HG02973 (cell line): ENCODE results near the gene CHST6.
A peak's percentile ranks its signal among the peaks of the same experiment; 100 is the strongest.
"Not testable (repeated sequence)": the region's sequence is repeated elsewhere in the genome, so short reads cannot be mapped to it uniquely, and the experiment has no call there.

Experiments
- ATAC-seq: cut with Tn5 transposase; IDR thresholded peaks from one replicate; pipeline ENCODE4 v1.9.1; 2021; ENCODE audit warnings: moderate library complexity; ENCODE audit not compliant: unreplicated experiment

Gene CHST6

GRCh38 chr16:75452464-75453190, 42.6 kb downstream of the CHST6 start:
- ATAC-seq: no peak

GRCh38 chr16:75446416-75446815, 48.8 kb downstream of the CHST6 start:
- ATAC-seq: no peak

- no peak for ATAC-seq
These were observed 49.9 kb downstream of the CHST6 start for GRCh38 chr16:75445298-75445697.

GRCh38 chr16:75443298-75443697, 51.9 kb downstream of the CHST6 start:
- ATAC-seq: no peak

- peak; percentile 49 for ATAC-seq
These were observed 61.4 kb downstream of the CHST6 start for GRCh38 chr16:75433732-75434413.

- peak; percentile 88 for ATAC-seq
These were observed 62.2 kb downstream of the CHST6 start, which contains the start of gene CFDP1 for GRCh38 chr16:75432828-75433731. CFDP1 (minus strand) TSS chr16:75433503; CDS start chr16:75433352, 151 bp downstream.

- no peak for ATAC-seq
These were observed 65.4 kb downstream of the CHST6 start for GRCh38 chr16:75429621-75430403.

- not testable (repeated sequence) for ATAC-seq
These were observed 68.7 kb downstream of the CHST6 start for GRCh38 chr16:75426524-75426923.

- not testable (repeated sequence) for ATAC-seq
These were observed 71.0 kb downstream of the CHST6 start for GRCh38 chr16:75424105-75424762.

GRCh38 chr16:75423723-75424104, 71.5 kb downstream of the CHST6 start:
- ATAC-seq: no peak
